SK-N-SH (cell line): ENCODE data around the gene ROBO1. TPM values are rescaled to one million over a fixed set of nuclear protein-coding genes. Genes with fewer than 3 reads are reported as not detected.

Experiments
- CTCF ChIA-PET: fragments of 300-600, 350-600 bp; formaldehyde crosslinking; extraction: SDS; loops from one replicate; lab custom pipeline; 2021; lab: Yijun Ruan, JAX
- POLR2A ChIA-PET: fragments of 350-600 bp; sonication (Branson Sonifier 250); formaldehyde crosslinking; extraction: SDS; loops from one replicate; lab custom pipeline; 2020; ENCODE audit warnings: antibody characterized with exemption, inconsistent platforms; lab: Yijun Ruan, JAX
- DNase-seq: peaks from one replicate; pipeline ENCODE4 v3.0.0; 2012
- H2AFZ ChIP-seq: fragments of 200-600 bp; sonication (generic); 2 replicates; pipeline ENCODE4 v1.8.1; 2016; ENCODE audit warnings: antibody characterized with exemption, mild to moderate bottlenecking, low read depth
- H3F3A ChIP-seq: fragments of 200-600 bp; sonication (generic); replicated peaks from 2 replicates; pipeline ENCODE3; 2016; ENCODE audit warnings: antibody characterized with exemption, mild to moderate bottlenecking; ENCODE audit not compliant: insufficient read depth
- H3K27ac ChIP-seq, 2 experiments: fragments of 200-500 bp in 1 of 2; fragments of 200-600 bp in 1 of 2; sonication (Bioruptor generic) in 1 of 2; sonication (generic), shearing (Covaris generic) in 1 of 2; 2 replicates each; pipeline versions ENCODE4 v1.5.1 to v1.6.1; 2014 to 2016; ENCODE audit warnings: low read depth in 2 of 2, inconsistent platforms in 1 of 2, low read length in 1 of 2, mild to moderate bottlenecking in 1 of 2, mixed read lengths in 1 of 2
- H3K27me3 ChIP-seq: fragments of 200-600 bp; sonication (generic), shearing (Covaris generic); 2 replicates; pipeline ENCODE4 v1.6.1; 2016; ENCODE audit warnings: mixed run types; ENCODE audit not compliant: insufficient read depth
- H3K36me3 ChIP-seq, 2 experiments: fragments of 200-500 bp in 1 of 2; fragments of 200-600 bp in 1 of 2; sonication (Bioruptor generic) in 1 of 2; sonication (generic) in 1 of 2; replicated peaks in 1 of 2; 2 replicates each; pipeline versions ENCODE3 to v1.5.1; 2014 to 2016; ENCODE audit warnings: low read length in 1 of 2, mild to moderate bottlenecking in 1 of 2; ENCODE audit not compliant: insufficient read depth in 2 of 2, control insufficient read depth in 1 of 2
- H3K4me1 ChIP-seq, 2 experiments: fragments of 200-500 bp in 1 of 2; fragments of 200-600 bp in 1 of 2; sonication (Bioruptor generic) in 1 of 2; sonication (generic), shearing (Covaris generic) in 1 of 2; 2 replicates each; pipeline versions ENCODE4 v1.5.1 to v1.6.1; 2014 to 2016; ENCODE audit warnings: low read depth in 1 of 2, low read length in 1 of 2, mixed run types in 1 of 2; ENCODE audit not compliant: insufficient read depth in 2 of 2, control insufficient read depth in 1 of 2
- H3K4me2 ChIP-seq: fragments of 200-600 bp; sonication (generic), shearing (Covaris generic); 2 replicates; pipeline ENCODE4 v1.6.1; 2017; ENCODE audit warnings: mixed run types
- H3K4me3 ChIP-seq, 2 experiments: fragments of 200-500 bp in 1 of 2; fragments of 200-600 bp in 1 of 2; sonication (Bioruptor generic) in 1 of 2; sonication (generic), shearing (Covaris generic) in 1 of 2; 2 replicates each; pipeline versions ENCODE4 v1.5.1 to v1.8.1; 2014 to 2016; ENCODE audit warnings: low read depth in 2 of 2, inconsistent platforms in 1 of 2, low read length in 1 of 2, mild to moderate bottlenecking in 1 of 2, mixed read lengths in 1 of 2, moderate library complexity in 1 of 2
- H3K79me2 ChIP-seq: fragments of 200-600 bp; sonication (generic); 2 replicates; pipeline ENCODE4 v1.8.1; 2017; ENCODE audit warnings: mild to moderate bottlenecking; ENCODE audit not compliant: insufficient read depth
- H3K9ac ChIP-seq: fragments of 200-600 bp; sonication (generic); 2 replicates; pipeline ENCODE4 v1.6.1; 2017; ENCODE audit warnings: mixed run types
- H3K9me2 ChIP-seq: fragments of 200-600 bp; sonication (generic); 2 replicates; pipeline ENCODE4 v1.6.1; 2017; ENCODE audit warnings: mixed run types
- H3K9me3 ChIP-seq: fragments of 200-600 bp; sonication (generic); 2 replicates; pipeline ENCODE4 v1.6.1; 2017; ENCODE audit warnings: mixed run types, mild to moderate bottlenecking, moderate library complexity
- H4K20me1 ChIP-seq: fragments of 200-600 bp; sonication (generic); 2 replicates; pipeline ENCODE4 v1.6.1; 2017; ENCODE audit warnings: mild to moderate bottlenecking, mixed run types; ENCODE audit not compliant: insufficient read depth
- CHD2 ChIP-seq: fragments of 150-350 bp; IDR thresholded peaks from 2 replicates; pipeline ENCODE4 v1.6.1; 2018; ENCODE audit warnings: low read length; ENCODE audit not compliant: partially characterized antibody
- ELF1 ChIP-seq: IDR thresholded peaks from 2 replicates; pipeline ENCODE4 v1.4.0; 2012
- FOXM1 ChIP-seq: IDR thresholded peaks from 2 replicates; pipeline ENCODE4 v1.4.0; 2012; ENCODE audit warnings: low read depth, mild to moderate bottlenecking
- GATA2 ChIP-seq: sonication (generic); formaldehyde crosslinking; IDR thresholded peaks from 2 replicates; pipeline ENCODE4 v1.5.0; 2020; ENCODE audit warnings: mild to moderate bottlenecking, missing genetic modification reagents
- NFIC ChIP-seq: IDR thresholded peaks from 2 replicates; pipeline ENCODE4 v1.4.0; 2012; ENCODE audit warnings: borderline replicate concordance
- NRF1 ChIP-seq: IDR thresholded peaks from 2 replicates; pipeline ENCODE4 v1.6.1; 2012; ENCODE audit warnings: low read depth, mild to moderate bottlenecking, low read length
- POLR2AphosphoS5 ChIP-seq: IDR thresholded peaks from 2 replicates; pipeline ENCODE4 v1.6.1; 2012; ENCODE audit warnings: low read depth, low read length
- RAD21 ChIP-seq: IDR thresholded peaks from 2 replicates; pipeline ENCODE4 v1.6.1; 2012; ENCODE audit warnings: mild to moderate bottlenecking, low read length
- SMC3 ChIP-seq: IDR thresholded peaks from 2 replicates; pipeline ENCODE4 v1.6.1; 2012; ENCODE audit warnings: low read depth, low read length, improper control_type of control experiment
- TCF12 ChIP-seq: IDR thresholded peaks from 2 replicates; pipeline ENCODE4 v1.4.0; 2012
- TEAD4 ChIP-seq: IDR thresholded peaks from 2 replicates; pipeline ENCODE4 v1.4.0; 2012; ENCODE audit warnings: mild to moderate bottlenecking, borderline replicate concordance; ENCODE audit not compliant: insufficient read depth
- YY1 ChIP-seq: IDR thresholded peaks from 2 replicates; pipeline ENCODE4 v1.4.0; 2012; ENCODE audit warnings: low read depth, mild to moderate bottlenecking
- WGBS: methylation state at CpG from one replicate; pipeline ENCODE4 v1.1.6; 2017; ENCODE audit warnings: low lambda C conversion rate; 5-methylcytosine and 5-hydroxymethylcytosine counted together
- polyA plus RNA-seq, 3 experiments: library from polyadenylated mRNA; depleted of rRNA; stranded (reverse); fragments of >200 nt; gene quantifications; 2 replicates each; pipeline ENCODE4 v1.2.3, GENCODE V29; 2012
- TF ChIP-seq, protein P1 (sequence below): fragments of 150-350 bp; IDR thresholded peaks from 2 replicates; pipeline ENCODE4 v1.6.1; 2017; ENCODE audit warnings: antibody characterized with exemption, low read length, low read depth, borderline replicate concordance

The ROBO1 gene
- polyA plus RNA-seq, 1 of the 3 experiments (the other 2 are of a cell fraction): 22.7 TPM

- POLR2A ChIA-PET: no interaction called here
- no peaks in the 10 kb centered on the region for H3K9me3 ChIP-seq
- no peak overlapping the region for H3K9ac ChIP-seq
- WGBS: 74% methylated on average over 4 of the region's 4 CpGs
- no peaks in the 10 kb centered on the region for H3K36me3 ChIP-seq
- H4K20me1 ChIP-seq: no peaks in the 10 kb centered on the region
- H3K27me3 ChIP-seq: no peaks in the 10 kb centered on the region
- no peaks in the 10 kb centered on the region for H3K9me2 ChIP-seq
- H3K27ac ChIP-seq: peak overlapping the region in 1 of 2 experiments; percentile 65; a peak in 2 of 4 replicates
- peaks cover 37% of the 10 kb centered on the region for H3K79me2 ChIP-seq
- CTCF ChIA-PET: no interaction called here
- no peak overlapping the region for H3K4me2 ChIP-seq
- H3K4me1 ChIP-seq: peaks cover 19 to 54% of the 10 kb centered on the region in 2 experiments; a peak in 3 of 4 replicates
- peaks cover 22% of the 10 kb centered on the region for H3F3A ChIP-seq
- TF ChIP-seq NRF1: no peak
- no peak for TF ChIP-seq FOXM1
- TF ChIP-seq, protein P1, sequence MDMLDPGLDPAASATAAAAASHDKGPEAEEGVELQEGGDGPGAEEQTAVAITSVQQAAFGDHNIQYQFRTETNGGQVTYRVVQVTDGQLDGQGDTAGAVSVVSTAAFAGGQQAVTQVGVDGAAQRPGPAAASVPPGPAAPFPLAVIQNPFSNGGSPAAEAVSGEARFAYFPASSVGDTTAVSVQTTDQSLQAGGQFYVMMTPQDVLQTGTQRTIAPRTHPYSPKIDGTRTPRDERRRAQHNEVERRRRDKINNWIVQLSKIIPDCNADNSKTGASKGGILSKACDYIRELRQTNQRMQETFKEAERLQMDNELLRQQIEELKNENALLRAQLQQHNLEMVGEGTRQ: no peak
- no peak for TF ChIP-seq RAD21
- no peak for TF ChIP-seq GATA2 (CRISPR knock-in tag)
- TF ChIP-seq YY1: no peak
- TF ChIP-seq NFIC: no peak
- TF ChIP-seq CHD2: no peak
- H3K4me3 ChIP-seq: no peak overlapping the region
- no peak for DNase-seq
- no peak overlapping the region for H2AFZ ChIP-seq
Observed at GRCh38 chr3:78875436-78875835, 892.4 kb downstream of the ROBO1 start.

DNA sequence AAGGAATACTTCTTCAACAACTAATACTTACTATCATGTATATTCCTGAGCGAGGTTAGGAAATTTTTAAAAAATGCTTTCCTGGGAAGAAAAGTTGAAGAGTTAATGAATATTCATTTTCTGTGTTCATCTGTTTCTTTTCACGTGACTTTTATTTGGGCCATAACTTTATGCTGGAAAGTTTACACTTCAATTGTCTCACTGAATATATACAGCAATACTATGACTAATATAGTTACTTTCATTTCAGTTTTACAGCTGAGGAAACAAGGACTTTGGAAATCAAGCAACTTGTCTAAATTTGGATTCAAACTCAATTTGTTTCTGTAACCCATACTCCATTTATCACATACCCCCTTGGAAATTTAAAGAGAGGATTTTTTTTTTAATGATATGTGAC, 894.2 kb downstream of the ROBO1 start:
- CTCF ChIA-PET: no interaction called here
- no peak overlapping the region; the same call in 1 of the 2 replicates for H3K9ac ChIP-seq
- H3K27ac ChIP-seq: peak overlapping the region in 1 of 2 experiments; percentile 17; a peak in 2 of 4 replicates
- no peaks in the 10 kb centered on the region for H3K36me3 ChIP-seq
- H3K4me3 ChIP-seq: no peak overlapping the region; a peak in 1 of 4 replicates
- peaks cover 24% of the 10 kb centered on the region for H3F3A ChIP-seq
- H3K79me2 ChIP-seq: peaks cover 23% of the 10 kb centered on the region
- 85% methylated on average over 2 of the region's 2 CpGs for WGBS
- peaks cover 16 to 49% of the 10 kb centered on the region in 2 experiments; a peak in 3 of 4 replicates for H3K4me1 ChIP-seq
- no peak for DNase-seq
- TF ChIP-seq RAD21: no peak
- no peak for TF ChIP-seq TEAD4
- TF ChIP-seq YY1: no peak
- TF ChIP-seq FOXM1: no peak
- no peaks in the 10 kb centered on the region for H3K9me2 ChIP-seq
- no peaks in the 10 kb centered on the region for H3K9me3 ChIP-seq
- H3K27me3 ChIP-seq: no peaks in the 10 kb centered on the region
- POLR2A ChIA-PET: no interaction called here
- H2AFZ ChIP-seq: no peak overlapping the region
- H3K4me2 ChIP-seq: no peak overlapping the region
- no peaks in the 10 kb centered on the region for H4K20me1 ChIP-seq

- TF ChIP-seq POLR2AphosphoS5 (no peak), SMC3 (no peak), ELF1 (0 out of 2 replicates have a peak, but pooled peaks have one; percentile 9), NFIC (no peak), TCF12 (peak; percentile 33)
- no peaks in the 10 kb centered on the region for H3K9me3 ChIP-seq
- H3F3A ChIP-seq: peaks cover 39% of the 10 kb centered on the region
- H3K4me3 ChIP-seq: peak overlapping the region in 1 of 2 experiments; percentile 38; a peak in 1 of 4 replicates
- H3K27ac ChIP-seq: peak overlapping the region; percentile 50 to 79
- H3K4me1 ChIP-seq: peaks cover 25 to 59% of the 10 kb centered on the region in 2 experiments; a peak in 3 of 4 replicates
- no peaks in the 10 kb centered on the region for H3K27me3 ChIP-seq
- DNase-seq: no peak
- POLR2A ChIA-PET: no interaction called here
- H4K20me1 ChIP-seq: no peaks in the 10 kb centered on the region
- H3K9me2 ChIP-seq: no peaks in the 10 kb centered on the region
- no peaks in the 10 kb centered on the region for H3K36me3 ChIP-seq
- peaks cover 16% of the 10 kb centered on the region for H3K79me2 ChIP-seq
- H3K9ac ChIP-seq: peak overlapping the region; percentile 11; the same call in 1 of the 2 replicates
- WGBS: 2% methylated on average over 3 of the region's 3 CpGs
- no peak overlapping the region; the same call in 1 of the 2 replicates for H2AFZ ChIP-seq
- peak overlapping the region; percentile 58 for H3K4me2 ChIP-seq
- CTCF ChIA-PET: interaction anchor here (2.2 kb wide), 1 partner anchor 12 kb away, joined by 8 read pairs; no protein-coding TSS in a partner anchor
Observed at GRCh38 chr3:78872195-78872594, 895.6 kb downstream of the ROBO1 start.
